SU-DHL-6 (cell line): Measurements from ENCODE around the gene APELA.
"Not testable (repeated sequence)": the region's sequence is repeated elsewhere in the genome, so short reads cannot be mapped to it uniquely, and the experiment has no call there.

ENCODE experiments used
- H2AFZ ChIP-seq: fragments of 200-600 bp; sonication (generic); 2 replicates; pipeline ENCODE4 v1.6.1; 2014; ENCODE audit warnings: low read depth, mild to moderate bottlenecking, moderate library complexity, mixed read lengths, antibody characterized with exemption, low read length; ENCODE audit not compliant: severe bottlenecking
- H3F3A ChIP-seq: fragments of 200-600 bp; shearing (Covaris generic); 2 replicates; pipeline ENCODE4 v1.6.0; 2016; ENCODE audit warnings: antibody characterized with exemption, mild to moderate bottlenecking; ENCODE audit not compliant: insufficient read depth
- H3K27ac ChIP-seq: fragments of 200-600 bp; sonication (generic); 2 replicates; pipeline ENCODE4 v1.5.1; 2016; ENCODE audit warnings: low read depth, mild to moderate bottlenecking, low read length, moderate library complexity, mixed read lengths
- H3K27me3 ChIP-seq: fragments of 200-600 bp; sonication (generic), shearing (Covaris generic); 2 replicates; pipeline ENCODE4 v1.6.0; 2014; ENCODE audit warnings: mild to moderate bottlenecking, low read length
- H3K36me3 ChIP-seq: fragments of 200-600 bp; sonication (generic); 2 replicates; pipeline ENCODE4 v1.6.1; 2014; ENCODE audit warnings: mild to moderate bottlenecking, low read length, mixed read lengths
- H3K4me2 ChIP-seq: fragments of 300-600, 200-600 bp; shearing (Covaris generic), sonication (generic); 2 replicates; pipeline ENCODE4 v1.6.0; 2014; ENCODE audit warnings: low read length, low read depth, mild to moderate bottlenecking; ENCODE audit not compliant: poor library complexity, severe bottlenecking
- H3K4me3 ChIP-seq: fragments of 200-600 bp; sonication (generic); 2 replicates; pipeline ENCODE4 v1.5.1; 2014; ENCODE audit warnings: antibody characterized with exemption, low read length, mild to moderate bottlenecking, mixed read lengths; ENCODE audit not compliant: insufficient read depth, poor library complexity, severe bottlenecking
- H3K79me2 ChIP-seq: fragments of 200-600 bp; sonication (generic); 2 replicates; pipeline ENCODE4 v1.6.1; 2014; ENCODE audit warnings: mild to moderate bottlenecking, low read length, moderate library complexity; ENCODE audit not compliant: insufficient read depth
- H3K9ac ChIP-seq: fragments of 200-600 bp; sonication (generic); 2 replicates; pipeline ENCODE4 v1.7.0; 2014; ENCODE audit warnings: mild to moderate bottlenecking, low read length
- H3K9me2 ChIP-seq: fragments of 200-600 bp; sonication (generic); replicated peaks from 2 replicates; pipeline ENCODE4 v1.6.1; 2014; ENCODE audit warnings: low read length; ENCODE audit not compliant: insufficient read depth
- H3K9me3 ChIP-seq: fragments of 200-600 bp; sonication (generic); 2 replicates; pipeline ENCODE4 v1.6.1; 2014; ENCODE audit warnings: low read length, mixed read lengths; ENCODE audit not compliant: insufficient read depth
- H4K20me1 ChIP-seq: fragments of 200-600 bp; sonication (generic); 2 replicates; pipeline ENCODE4 v1.6.1; 2014; ENCODE audit warnings: low read depth, mild to moderate bottlenecking, antibody characterized with exemption, low read length, moderate library complexity, mixed read lengths
- CTCF ChIP-seq: fragments of 200-600 bp; sonication (generic); IDR thresholded peaks from one replicate; pipeline ENCODE4 v1.5.1; 2017; ENCODE audit warnings: antibody characterized with exemption, mild to moderate bottlenecking, low read length, moderate library complexity; ENCODE audit not compliant: insufficient read depth, poor library complexity, severe bottlenecking
- EZH2phosphoT487 ChIP-seq: fragments of 200-600 bp; sonication (generic), shearing (Covaris generic); conservative IDR thresholded peaks from 2 replicates; pipeline ENCODE4 v1.6.1; 2018; ENCODE audit warnings: mild to moderate bottlenecking, antibody characterized with exemption, low read length, moderate library complexity, mixed read lengths

The APELA gene

DNA sequence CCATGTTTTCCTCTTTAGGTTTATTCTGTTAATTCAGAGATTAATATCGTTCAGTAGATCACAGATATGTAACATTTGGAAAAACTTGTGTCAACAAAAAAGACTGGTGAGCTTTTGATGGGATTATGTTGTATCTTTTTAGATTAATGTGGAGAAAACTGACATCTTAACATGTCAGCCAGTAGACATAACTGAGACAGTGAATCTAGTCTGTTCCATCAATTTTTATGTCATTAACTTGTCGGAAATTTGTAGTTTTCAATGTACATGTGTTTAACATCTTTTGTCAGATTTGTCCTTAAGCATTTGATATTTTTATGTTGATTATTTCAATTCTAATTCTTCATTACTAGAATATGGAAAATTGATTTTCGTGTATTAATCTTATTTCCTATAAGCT lies 42.0 kb downstream of the APELA start:
- no peak overlapping the region for H3K9ac ChIP-seq
- no peaks in the 10 kb centered on the region for H3K79me2 ChIP-seq
- no peak overlapping the region for H3K27ac ChIP-seq
- H3K9me3 ChIP-seq, result no peaks in the 10 kb centered on the region
- no peak overlapping the region for H3K4me3 ChIP-seq
- H3K27me3 ChIP-seq, result no peaks in the 10 kb centered on the region
- H3K36me3 ChIP-seq, result no peaks in the 10 kb centered on the region
- H4K20me1 ChIP-seq, result no peaks in the 10 kb centered on the region
- H3K9me2 ChIP-seq, result no peaks in the 10 kb centered on the region
- no peak overlapping the region for H3K4me2 ChIP-seq
- no peaks in the 10 kb centered on the region for H3F3A ChIP-seq
- TF ChIP-seq EZH2phosphoT487, result no peak
- no peak for TF ChIP-seq CTCF
- H2AFZ ChIP-seq, result no peak overlapping the region

DNA sequence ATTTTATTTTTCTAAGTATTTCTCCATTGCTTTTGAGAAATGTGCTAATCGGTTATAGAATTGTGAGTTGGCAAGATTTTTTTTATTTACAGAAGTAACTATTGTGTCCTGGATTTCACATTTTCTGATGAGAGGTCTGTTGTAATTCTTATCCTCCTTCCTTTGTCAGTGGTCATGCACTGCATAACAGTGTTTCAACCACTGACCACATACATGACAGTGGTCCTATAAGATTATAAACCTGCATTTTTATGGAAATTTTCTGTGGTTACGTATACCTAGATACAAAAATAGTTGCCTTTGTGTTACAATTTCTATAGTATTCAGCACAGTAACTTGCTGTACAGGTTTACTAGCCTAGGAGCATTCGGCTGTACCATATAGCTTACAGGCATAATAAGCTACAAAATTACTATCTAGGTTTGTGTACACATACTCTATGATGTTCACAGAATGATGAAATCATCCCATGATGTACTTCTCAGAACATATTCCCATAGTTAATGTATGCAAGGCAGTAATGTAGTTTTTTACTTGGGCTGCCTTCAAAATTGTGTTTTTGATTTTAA lies 47.8 kb downstream of the APELA start:
- no peaks in the 10 kb centered on the region for H3K9me3 ChIP-seq
- no peaks in the 10 kb centered on the region for H4K20me1 ChIP-seq
- H3K27me3 ChIP-seq, result no peaks in the 10 kb centered on the region
- TF ChIP-seq CTCF (no peak), EZH2phosphoT487 (no peak)
- no peak overlapping the region for H3K4me3 ChIP-seq
- no peaks in the 10 kb centered on the region for H3K36me3 ChIP-seq
- no peak overlapping the region for H3K27ac ChIP-seq
- H3K4me2 ChIP-seq, result no peak overlapping the region
- no peak overlapping the region for H3K9ac ChIP-seq
- H3K79me2 ChIP-seq, result no peaks in the 10 kb centered on the region
- H3K9me2 ChIP-seq, result no peaks in the 10 kb centered on the region
- H2AFZ ChIP-seq, result no peak overlapping the region
- no peaks in the 10 kb centered on the region for H3F3A ChIP-seq

DNA sequence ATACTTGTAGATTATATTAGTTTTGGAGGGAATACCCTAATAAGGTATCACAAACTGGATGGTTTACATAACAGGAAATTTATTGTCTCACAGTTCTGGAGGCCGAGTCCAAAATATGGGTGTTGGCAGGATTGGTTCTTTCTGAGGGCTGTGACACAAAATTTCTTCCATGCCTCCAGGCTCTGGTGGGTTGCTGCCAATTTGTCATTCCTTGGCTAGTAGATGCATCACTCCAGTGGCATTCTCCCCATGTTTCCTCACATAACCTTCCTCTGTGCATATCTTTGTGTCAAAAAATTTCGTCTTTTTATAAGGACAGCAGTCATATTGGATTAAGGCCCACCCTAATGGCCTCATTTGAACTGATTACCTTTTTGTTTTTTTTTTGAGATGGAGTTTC lies 49.3 kb downstream of the APELA start:
- Histone ChIP-seq H4K20me1 (no peaks in the 10 kb centered on the region), H3K79me2 (no peaks in the 10 kb centered on the region)

GRCh38 chr4:164927101-164927500 lies 50.1 kb downstream of the APELA start:
- not testable (repeated sequence) for H3K9me3 ChIP-seq, H2AFZ ChIP-seq, H3K27me3 ChIP-seq, H3F3A ChIP-seq, H3K9ac ChIP-seq, H3K27ac ChIP-seq, H3K4me3 ChIP-seq, H3K9me2 ChIP-seq, H3K79me2 ChIP-seq, H4K20me1 ChIP-seq, H3K4me2 ChIP-seq, H3K36me3 ChIP-seq

More for the DNA sequence above, 49.3 kb downstream of the APELA start:
- H3K9me2 ChIP-seq, result no peaks in the 10 kb centered on the region
- no peaks in the 10 kb centered on the region for H3F3A ChIP-seq
- no peaks in the 10 kb centered on the region for H3K9me3 ChIP-seq
- H3K36me3 ChIP-seq, result no peaks in the 10 kb centered on the region
- no peak overlapping the region for H3K4me3 ChIP-seq
- no peaks in the 10 kb centered on the region for H3K27me3 ChIP-seq
- H3K9ac ChIP-seq, result no peak overlapping the region
- no peak overlapping the region for H2AFZ ChIP-seq
- H3K4me2 ChIP-seq, result no peak overlapping the region
- no peak overlapping the region for H3K27ac ChIP-seq
- TF ChIP-seq CTCF (no peak), EZH2phosphoT487 (no peak)
